Small intestine (tissue), 7 donors: Measurements from ENCODE around the gene S100A3. TPM values are rescaled to one million over a fixed set of nuclear protein-coding genes. Genes with fewer than 3 reads are reported as not detected.

Source experiments
- DNase-seq, 2 donors: peaks; one replicate each; pipeline versions ENCODE4 v3.0.0 to v3.0.0-alpha.2; 2013
- FAIRE-seq: peaks from 2 replicates; lab custom pipeline; 2012; peaks lifted over from hg19 to GRCh38; lab: Jason Lieb, UNC
- H3K27ac ChIP-seq, 3 donors: one replicate each; pipeline ENCODE4 v1.5.1; 2013; ENCODE audit warnings: low read length in 2 of 3, mild to moderate bottlenecking in 2 of 3, control low read depth in 1 of 3, inconsistent platforms in 1 of 3, low read depth in 1 of 3, moderate library complexity in 1 of 3
- H3K27me3 ChIP-seq, 3 donors: one replicate each; pipeline ENCODE4 v1.6.1; 2013; ENCODE audit warnings: low read length in 3 of 3, inconsistent platforms in 1 of 3; ENCODE audit not compliant: control insufficient read depth in 3 of 3, insufficient read depth in 3 of 3
- H3K36me3 ChIP-seq, 3 donors: one replicate each; pipeline ENCODE4 v1.6.1; 2013; ENCODE audit warnings: low read length in 3 of 3, inconsistent platforms in 1 of 3, low read depth in 1 of 3, mild to moderate bottlenecking in 1 of 3, moderate library complexity in 1 of 3; ENCODE audit not compliant: control insufficient read depth in 3 of 3, insufficient read depth in 2 of 3
- H3K4me1 ChIP-seq, 3 donors: one replicate each; pipeline ENCODE4 v1.6.1; 2013; ENCODE audit warnings: low read length in 2 of 3, inconsistent platforms in 1 of 3, low read depth in 1 of 3, mild to moderate bottlenecking in 1 of 3, moderate library complexity in 1 of 3; ENCODE audit not compliant: control insufficient read depth in 3 of 3, insufficient read depth in 2 of 3
- H3K4me3 ChIP-seq, 3 donors: one replicate each; pipeline ENCODE4 v1.5.1; 2013; ENCODE audit warnings: low read length in 3 of 3, control low read depth in 1 of 3, inconsistent platforms in 1 of 3, low read depth in 1 of 3, mild to moderate bottlenecking in 1 of 3, moderate library complexity in 1 of 3
- H3K9me3 ChIP-seq, 2 donors: one replicate each; pipeline ENCODE4 v1.6.1; 2013; ENCODE audit warnings: low read depth in 1 of 2, low read length in 1 of 2; ENCODE audit not compliant: control insufficient read depth in 2 of 2, insufficient read depth in 1 of 2
- WGBS, 3 donors: extraction: QIAGEN DNeasy Blood & Tissue Kit; methylation state at CpG; one replicate each; pipeline ENCODE4 v1.1.7; 2013; 5-methylcytosine and 5-hydroxymethylcytosine counted together
- polyA plus RNA-seq, 4 donors: library from polyadenylated mRNA; stranded (reverse) in 3 of 4; unstranded in 1 of 4; fragments of 200-250 nt in 3 of 4; fragments of 120-200 nt in 1 of 4; gene quantifications; one replicate each; pipeline versions ENCODE4 v1.2.1 to v1.2.3, GENCODE V29; 2013
- donor health status: healthy with polysubstance abuse.
- donor health status: control.
- donor health status: control.
- donor health status: Bipolar disorder and iron deficiency.
- donor health status: healthy.

Gene S100A3
- polyA plus RNA-seq, 4 donors = 0.06 to 4.3 (median 2.1) TPM; not detected in 1

DNA sequence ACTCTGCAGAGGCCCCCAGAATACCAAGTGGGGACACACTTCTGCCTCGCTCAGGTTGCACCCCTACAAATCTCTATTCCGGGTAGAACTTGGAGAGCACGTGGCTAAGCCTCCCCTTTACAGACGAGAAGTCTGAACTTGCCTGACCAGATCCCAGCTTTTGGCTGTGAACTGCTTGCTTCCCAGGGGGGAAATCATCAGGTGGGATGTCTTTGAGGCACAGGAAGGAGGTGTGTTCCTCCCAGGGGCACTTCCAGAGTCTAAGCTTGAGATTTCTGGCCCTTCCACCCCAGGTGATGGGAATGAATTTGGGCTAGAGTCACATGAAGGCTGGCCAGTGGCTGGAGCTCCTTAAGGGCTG, 1.3 kb upstream of the S100A3 start:
- no peak overlapping the region for H3K27ac ChIP-seq

DNA sequence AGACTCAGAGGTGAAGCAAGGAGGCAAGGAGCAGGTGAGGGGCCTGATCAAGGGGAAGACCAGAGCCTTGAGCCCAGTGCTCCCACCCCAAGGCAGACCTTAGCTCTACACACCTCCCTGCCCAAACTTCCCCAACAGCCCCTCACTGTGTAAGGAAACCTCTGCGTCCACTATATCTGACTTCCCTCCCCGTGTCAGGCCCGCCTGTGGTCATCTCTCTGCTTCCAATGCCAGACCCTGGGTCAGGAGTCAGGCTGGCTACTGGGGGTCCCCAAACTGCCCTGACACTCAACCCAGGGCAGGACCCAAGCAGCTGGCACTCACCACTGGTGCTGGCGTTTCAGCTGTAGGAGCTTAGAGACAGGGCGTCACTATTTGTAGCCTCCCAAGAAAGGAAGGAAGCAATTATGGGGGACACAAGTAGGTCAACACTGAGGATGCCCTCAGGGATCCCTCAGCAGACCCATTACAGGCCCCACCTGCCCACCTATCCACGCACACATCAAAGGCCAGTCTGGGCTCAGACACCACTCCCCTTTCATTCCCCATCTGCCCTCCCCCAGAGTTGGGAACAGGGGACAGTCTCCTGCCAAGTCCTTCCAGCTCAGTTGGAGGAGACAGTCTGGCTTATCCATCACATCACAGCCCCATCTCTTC, 811 bp upstream of the S100A3 start:
- Histone ChIP-seq H3K4me1 (peaks cover 6 to 37% (median 10%) of the 10 kb centered on the region in 3 donors), H3K36me3 (no peaks in the 10 kb centered on the region), H3K4me3 (no peak overlapping the region), H3K27me3 (no peaks in the 10 kb centered on the region), H3K27ac (no peak overlapping the region), H3K9me3 (no peaks in the 10 kb centered on the region)
- no peak for DNase-seq
- FAIRE-seq = no peak
- WGBS, 3 donors = 77 to 87% (median 80%) methylated on average over 6 of the region's 6 CpGs

More for the DNA sequence above, 1.3 kb upstream of the S100A3 start:
- Histone ChIP-seq H3K4me1 (peaks cover 4 to 32% (median 10%) of the 10 kb centered on the region in 3 donors), H3K4me3 (no peak overlapping the region), H3K36me3 (no peaks in the 10 kb centered on the region), H3K9me3 (no peaks in the 10 kb centered on the region), H3K27me3 (no peaks in the 10 kb centered on the region)
- no peak for FAIRE-seq
- DNase-seq = no peak
- WGBS, 3 donors = 89 to 100% (median 96%) methylated on average over 4 of the region's 4 CpGs

DNA sequence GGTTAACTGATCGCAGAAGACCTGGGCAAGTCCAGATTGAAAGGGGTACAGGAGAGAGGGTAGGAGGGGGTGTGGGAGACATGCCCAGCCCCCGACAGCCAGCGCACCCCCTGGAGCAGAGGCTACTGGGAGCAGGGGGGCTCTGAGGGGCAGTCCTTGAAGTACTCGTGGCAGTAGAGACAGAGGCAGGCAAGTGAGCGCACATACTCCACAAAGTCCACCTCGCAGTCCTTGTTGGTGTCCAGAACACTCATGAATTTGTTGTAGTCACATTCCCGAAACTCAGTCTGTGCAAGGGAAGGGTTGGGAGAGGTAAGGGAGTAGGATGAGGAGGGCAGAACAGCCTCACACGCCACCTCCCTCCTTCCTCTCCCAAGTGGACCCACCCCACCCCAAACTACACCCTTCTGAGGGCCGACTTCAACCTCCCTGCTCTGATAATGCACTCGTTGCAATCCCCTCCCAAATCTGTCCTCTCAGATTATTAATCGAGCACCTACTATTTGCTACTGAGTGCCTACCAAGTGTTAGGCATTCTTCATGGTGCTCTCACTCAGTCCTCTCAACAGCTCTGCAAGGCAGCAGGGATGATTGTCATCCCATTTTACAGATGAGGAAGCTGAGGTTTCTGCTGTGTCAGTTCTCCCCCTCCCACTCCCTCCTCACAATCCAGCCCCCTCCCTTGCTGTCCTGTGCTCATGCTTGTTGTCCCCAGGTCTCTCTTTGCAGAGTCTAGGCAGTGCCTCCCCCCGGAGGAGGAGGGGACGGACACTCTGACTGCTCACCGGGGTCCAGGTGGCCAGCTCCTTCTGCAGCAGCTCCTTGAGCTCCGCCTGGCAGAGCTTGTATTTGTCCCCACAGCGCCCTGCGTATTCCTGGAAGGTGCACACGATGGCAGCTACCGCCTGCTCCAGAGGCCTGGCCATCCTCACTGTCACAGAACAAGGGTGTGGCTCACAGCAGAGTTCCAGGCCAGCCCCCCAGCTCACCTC, 1.2 kb downstream of the S100A3 start:
- DNase-seq = no peak

DNA sequence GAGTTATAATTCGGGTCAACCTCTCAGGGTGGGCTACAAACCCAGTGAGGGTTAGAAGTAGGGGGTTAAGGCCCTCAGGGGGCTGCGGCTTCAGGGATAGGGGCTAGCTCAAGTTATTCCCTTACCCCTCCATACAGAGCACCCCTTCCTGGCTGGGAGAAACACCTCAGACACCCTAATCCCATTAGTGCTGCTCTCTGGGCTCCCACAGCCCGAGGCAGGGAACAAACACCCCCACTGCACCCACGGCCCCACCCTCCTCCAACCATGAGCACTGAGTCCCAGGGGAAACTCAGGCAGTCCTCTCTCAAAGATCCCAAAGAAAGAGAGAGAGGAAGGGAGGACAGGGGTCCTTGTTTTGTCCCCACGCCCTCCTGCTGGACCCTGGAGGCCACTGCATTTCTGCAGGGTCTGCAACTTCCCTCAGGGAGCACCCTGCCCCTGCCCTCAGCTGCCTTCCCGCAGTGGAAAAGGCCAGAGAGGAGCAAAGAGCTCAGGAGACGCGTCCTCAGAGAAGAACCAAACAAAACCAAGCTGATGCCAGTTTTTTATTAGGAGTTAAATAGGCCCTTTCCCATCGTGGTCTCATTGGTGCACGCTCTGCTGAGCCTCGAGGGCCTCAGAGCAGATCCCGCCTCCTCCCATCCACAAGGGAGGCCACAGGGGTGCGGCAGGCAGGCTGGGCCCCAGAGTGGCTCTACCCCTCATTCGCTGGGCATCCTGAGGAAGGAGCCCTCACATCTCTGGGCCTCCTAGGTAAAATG, 2.1 kb downstream of the S100A3 start:
- no peak for FAIRE-seq
- H3K4me3 ChIP-seq = no peak overlapping the region
- H3K4me1 ChIP-seq = peaks cover 11 to 46% (median 14%) of the 10 kb centered on the region in 3 donors
- no peak overlapping the region for H3K27ac ChIP-seq
- no peaks in the 10 kb centered on the region for H3K9me3 ChIP-seq
- WGBS, 3 donors = 79 to 86% (median 81%) methylated on average over 14 of the region's 14 CpGs
- no peaks in the 10 kb centered on the region for H3K36me3 ChIP-seq
- no peak for DNase-seq
- H3K27me3 ChIP-seq = no peaks in the 10 kb centered on the region

More for the DNA sequence above, 1.2 kb downstream of the S100A3 start:
- FAIRE-seq = no peak
- Histone ChIP-seq H3K4me1 (peaks cover 11 to 46% (median 14%) of the 10 kb centered on the region in 3 donors), H3K27me3 (no peaks in the 10 kb centered on the region), H3K36me3 (no peaks in the 10 kb centered on the region), H3K9me3 (no peaks in the 10 kb centered on the region), H3K27ac (no peak overlapping the region), H3K4me3 (no peak overlapping the region)
- WGBS, 3 donors = 84 to 88% (median 86%) methylated on average over 19 of the region's 19 CpGs

DNA sequence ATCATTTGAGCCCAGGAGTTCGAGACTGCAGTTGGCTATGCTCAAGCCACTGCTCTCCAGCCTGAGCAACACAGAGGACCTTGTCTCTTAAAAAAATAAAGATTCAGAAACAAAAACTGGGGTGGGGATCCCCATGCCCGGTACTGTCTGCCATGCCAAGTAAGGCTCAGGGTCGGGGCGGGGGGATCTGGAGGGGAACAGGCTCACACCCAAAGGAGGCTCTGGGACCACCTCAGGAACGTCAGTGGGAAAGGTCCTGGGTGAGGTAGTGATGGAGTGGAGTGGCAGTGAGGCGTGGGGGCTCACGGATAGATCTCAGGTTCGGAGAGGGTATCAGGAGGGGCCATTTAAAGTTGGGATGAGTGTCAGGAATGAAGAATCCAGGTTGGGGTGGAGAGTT, 2.7 kb downstream of the S100A3 start:
- FAIRE-seq (no peak), DNase-seq (no peak)
- Histone ChIP-seq H3K4me3 (no peak overlapping the region), H3K27ac (no peak overlapping the region), H3K9me3 (no peaks in the 10 kb centered on the region), H3K36me3 (no peaks in the 10 kb centered on the region), H3K4me1 (peaks cover 11 to 46% (median 14%) of the 10 kb centered on the region in 3 donors), H3K27me3 (no peaks in the 10 kb centered on the region)
- WGBS, 3 donors = 93 to 96% (median 95%) methylated on average over 8 of the region's 8 CpGs

DNA sequence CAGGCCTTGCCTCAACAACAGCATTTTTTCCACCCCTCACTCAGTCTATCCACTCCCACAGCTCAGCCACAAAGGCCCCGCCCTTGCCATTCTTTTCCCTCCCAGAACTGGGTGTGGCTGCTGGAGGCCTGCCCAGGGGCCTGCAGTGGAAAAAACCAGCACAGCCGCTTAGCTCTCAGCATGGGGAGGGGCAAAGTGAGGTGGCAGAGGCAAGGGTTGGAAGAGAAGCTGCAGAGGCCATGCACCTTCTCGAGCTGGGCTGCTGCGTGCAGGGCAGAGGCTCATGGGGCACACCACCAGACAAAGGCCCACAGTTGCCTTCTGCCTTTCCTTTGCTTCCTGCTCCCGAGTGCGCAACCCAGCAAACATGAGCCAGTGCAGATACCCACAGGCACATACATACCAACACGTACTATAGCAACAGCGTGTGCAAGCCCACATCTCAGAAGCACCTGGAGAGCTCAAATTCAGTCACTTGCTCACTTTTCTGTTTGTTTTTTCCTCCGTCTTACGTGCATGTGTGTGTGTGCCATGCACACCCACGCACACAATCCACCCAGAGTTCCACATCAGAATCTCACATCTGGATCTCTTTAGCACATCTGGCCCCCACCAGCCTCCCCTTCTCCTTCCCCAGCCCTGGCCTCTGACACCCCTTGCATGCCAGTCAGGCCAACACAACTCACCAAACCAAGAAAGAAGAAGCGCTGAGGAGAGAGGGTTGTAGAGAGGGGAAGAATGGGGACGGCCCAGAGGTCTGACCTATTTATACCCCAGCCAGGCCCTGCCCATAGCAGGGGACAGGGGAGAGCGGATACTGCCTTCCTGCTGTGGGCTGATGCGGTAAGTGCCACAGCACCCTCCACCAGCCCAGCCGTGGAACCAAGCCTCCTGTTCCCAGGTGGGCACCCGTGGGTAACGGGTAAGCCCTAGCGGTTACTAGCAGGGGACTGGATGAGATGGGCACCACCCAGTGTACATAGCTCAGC, 3.7 kb downstream of the S100A3 start, which contains the start of gene S100A4:
S100A4 (minus strand) TSS at position 740 of the 989 bp plus-strand sequence. CDS start 1,012 bp downstream, outside the sequence.
- Histone ChIP-seq H3K4me3 (peak within 1 kb of the TSS in 1 of 3 donors; percentile 29), H3K4me1 (peaks cover 14 to 49% (median 14%) of the 10 kb centered on the region in 3 donors), H3K9me3 (no peaks in the 10 kb centered on the region), H3K36me3 (no peaks in the 10 kb centered on the region), H3K27ac (peak within 1 kb of the TSS; percentile 56 to 78 (median 74)), H3K27me3 (no peaks in the 10 kb centered on the region)
- DNase-seq (peak; percentile 96 to 98), FAIRE-seq (no peak)
- WGBS, 3 donors = 28 to 39% (median 30%) methylated on average over 19 of the region's 19 CpGs

DNA sequence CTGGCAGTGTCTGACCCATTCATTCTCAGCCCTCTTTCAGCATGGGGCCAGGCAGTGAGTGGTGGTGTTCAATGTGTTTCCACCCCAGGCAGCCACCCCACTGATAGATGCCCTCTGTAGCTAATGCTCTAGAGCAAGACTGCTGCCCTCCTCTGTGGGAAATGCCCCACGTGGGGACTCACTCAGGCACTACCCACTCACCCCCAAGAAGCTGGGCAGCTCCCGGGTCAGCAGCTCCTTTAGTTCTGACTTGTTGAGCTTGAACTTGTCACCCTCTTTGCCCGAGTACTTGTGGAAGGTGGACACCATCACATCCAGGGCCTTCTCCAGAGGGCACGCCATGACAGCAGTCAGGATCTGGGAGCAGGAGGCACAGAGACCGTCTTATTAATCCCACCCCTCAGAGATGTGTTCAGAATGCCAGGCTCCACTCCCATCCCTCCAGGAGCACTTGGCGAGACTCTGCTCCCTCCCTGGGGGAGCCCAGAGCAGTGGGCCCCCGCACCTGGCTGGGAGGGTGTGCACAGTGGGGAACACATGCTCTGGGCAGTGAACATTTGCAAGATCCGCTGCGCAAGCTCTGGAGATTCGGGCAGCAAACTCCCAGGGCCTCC, 4.5 kb downstream of the S100A3 start:
- Histone ChIP-seq H3K4me3 (no peak overlapping the region), H3K9me3 (no peaks in the 10 kb centered on the region), H3K36me3 (no peaks in the 10 kb centered on the region), H3K27ac (peak overlapping the region; percentile 49 to 78 (median 74)), H3K4me1 (peaks cover 14 to 47% (median 18%) of the 10 kb centered on the region in 3 donors), H3K27me3 (no peaks in the 10 kb centered on the region)
- FAIRE-seq (no peak), DNase-seq (no peak)
- 33 to 45% (median 34%) methylated on average over 10 of the region's 10 CpGs for WGBS, 3 donors
